Measurements from ENCODE around the gene CDT1. TPM values are rescaled to one million over a fixed set of nuclear protein-coding genes. Genes with fewer than 3 reads are reported as not detected.

CDT1 gene
- total RNA-seq, 4 donors from 2014 or later: 0.44 to 1.5 (median 1.4) TPM; not detected in 1

GRCh38 chr16:88837806-88838205, 34.2 kb downstream of the CDT1 start:
- Histone ChIP-seq H3K36me3 (peaks cover 0 to 84% (median 10%) of the 10 kb centered on the region in 3 donors), H3K27me3 (no peaks in the 10 kb centered on the region), H3K9me3 (no peaks in the 10 kb centered on the region), H3K4me1 (no peaks in the 10 kb centered on the region), H3K4me3 (no peak overlapping the region), H3K27ac (no peak overlapping the region)
- WGBS, 2 donors: 83 to 94% methylated on average over 3 to 19 of the region's 20 CpGs
- TF ChIP-seq, protein P1, sequence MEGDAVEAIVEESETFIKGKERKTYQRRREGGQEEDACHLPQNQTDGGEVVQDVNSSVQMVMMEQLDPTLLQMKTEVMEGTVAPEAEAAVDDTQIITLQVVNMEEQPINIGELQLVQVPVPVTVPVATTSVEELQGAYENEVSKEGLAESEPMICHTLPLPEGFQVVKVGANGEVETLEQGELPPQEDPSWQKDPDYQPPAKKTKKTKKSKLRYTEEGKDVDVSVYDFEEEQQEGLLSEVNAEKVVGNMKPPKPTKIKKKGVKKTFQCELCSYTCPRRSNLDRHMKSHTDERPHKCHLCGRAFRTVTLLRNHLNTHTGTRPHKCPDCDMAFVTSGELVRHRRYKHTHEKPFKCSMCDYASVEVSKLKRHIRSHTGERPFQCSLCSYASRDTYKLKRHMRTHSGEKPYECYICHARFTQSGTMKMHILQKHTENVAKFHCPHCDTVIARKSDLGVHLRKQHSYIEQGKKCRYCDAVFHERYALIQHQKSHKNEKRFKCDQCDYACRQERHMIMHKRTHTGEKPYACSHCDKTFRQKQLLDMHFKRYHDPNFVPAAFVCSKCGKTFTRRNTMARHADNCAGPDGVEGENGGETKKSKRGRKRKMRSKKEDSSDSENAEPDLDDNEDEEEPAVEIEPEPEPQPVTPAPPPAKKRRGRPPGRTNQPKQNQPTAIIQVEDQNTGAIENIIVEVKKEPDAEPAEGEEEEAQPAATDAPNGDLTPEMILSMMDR (IDR thresholded peaks at IDR 0.05): no peak
- TF ChIP-seq EP300 (IDR thresholded peaks at IDR 0.05): no peak
- no peak for TF ChIP-seq POLR2A (IDR thresholded peaks at IDR 0.05)
- no peak for DNase-seq (ENCODE audit: low spot score in 2 of 2)

DNA sequence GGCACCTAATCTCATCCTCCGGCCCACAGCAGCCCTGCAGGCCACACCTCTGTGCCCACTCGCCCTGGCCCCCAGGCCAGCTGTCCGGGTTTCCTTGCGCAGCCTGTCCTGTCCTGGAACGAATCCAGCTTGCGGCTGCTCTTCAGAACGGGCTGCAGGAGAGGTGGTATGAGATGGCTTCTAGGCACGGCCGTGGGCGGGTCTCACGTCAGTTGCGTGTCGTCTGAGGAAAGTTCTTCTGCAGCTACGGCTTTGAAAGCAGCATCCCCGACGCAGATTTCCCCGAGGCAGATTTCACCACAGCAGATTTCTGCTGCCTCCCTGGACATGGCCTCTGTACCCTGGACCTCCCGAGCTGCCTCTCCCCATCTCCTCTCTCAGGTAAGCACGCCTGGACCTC, 35.0 kb downstream of the CDT1 start:
- no peak overlapping the region for H3K4me3 ChIP-seq
- no peak overlapping the region for H3K27ac ChIP-seq
- 90% methylated on average over 19 of the region's 19 CpGs for WGBS, 2 donors
- no peaks in the 10 kb centered on the region for H3K27me3 ChIP-seq
- peaks cover 0 to 92% (median 10%) of the 10 kb centered on the region in 3 donors for H3K36me3 ChIP-seq
- no peaks in the 10 kb centered on the region for H3K9me3 ChIP-seq
- TF ChIP-seq, protein P1 (IDR thresholded peaks at IDR 0.05): no peak
- TF ChIP-seq POLR2A (IDR thresholded peaks at IDR 0.05): no peak
- TF ChIP-seq EP300 (IDR thresholded peaks at IDR 0.05): no peak
- no peaks in the 10 kb centered on the region for H3K4me1 ChIP-seq
- no peak for DNase-seq (ENCODE audit: low spot score in 2 of 2)

DNA sequence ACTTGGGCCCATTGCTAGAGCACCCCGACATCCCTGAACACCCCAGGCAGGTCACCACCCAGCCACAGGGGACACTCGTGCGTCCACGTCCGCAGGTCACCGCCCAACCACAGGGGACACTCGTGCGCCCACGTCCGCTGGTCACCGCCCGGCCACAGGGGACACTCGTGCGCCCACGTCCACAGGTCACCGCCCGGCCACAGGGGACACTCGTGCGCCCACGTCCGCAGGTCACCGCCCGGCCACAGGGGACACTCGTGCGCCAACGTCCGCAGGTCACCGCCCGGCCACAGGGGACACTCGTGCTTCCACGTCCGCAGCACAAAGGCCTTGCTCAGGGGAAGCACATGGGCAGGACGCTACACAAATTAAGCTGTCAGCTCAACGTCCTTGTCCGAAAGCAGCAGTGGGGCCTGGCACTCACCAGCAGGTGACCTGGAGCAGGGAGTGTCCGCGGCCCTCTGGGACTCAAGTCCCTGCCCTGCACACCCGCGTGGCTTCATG, 35.5 kb downstream of the CDT1 start:
- Histone ChIP-seq H3K4me1 (no peaks in the 10 kb centered on the region), H3K36me3 (peaks cover 0 to 91% (median 10%) of the 10 kb centered on the region in 3 donors), H3K9me3 (no peaks in the 10 kb centered on the region), H3K27me3 (no peaks in the 10 kb centered on the region), H3K4me3 (no peak overlapping the region), H3K27ac (no peak overlapping the region)
- DNase-seq (ENCODE audit: low spot score in 2 of 2): no peak
- WGBS, 2 donors: 82 to 91% methylated on average over 37 to 39 of the region's 39 CpGs
- TF ChIP-seq, protein P1 (IDR thresholded peaks at IDR 0.05): no peak
- TF ChIP-seq POLR2A (IDR thresholded peaks at IDR 0.05) (no peak), EP300 (IDR thresholded peaks at IDR 0.05) (no peak)

DNA sequence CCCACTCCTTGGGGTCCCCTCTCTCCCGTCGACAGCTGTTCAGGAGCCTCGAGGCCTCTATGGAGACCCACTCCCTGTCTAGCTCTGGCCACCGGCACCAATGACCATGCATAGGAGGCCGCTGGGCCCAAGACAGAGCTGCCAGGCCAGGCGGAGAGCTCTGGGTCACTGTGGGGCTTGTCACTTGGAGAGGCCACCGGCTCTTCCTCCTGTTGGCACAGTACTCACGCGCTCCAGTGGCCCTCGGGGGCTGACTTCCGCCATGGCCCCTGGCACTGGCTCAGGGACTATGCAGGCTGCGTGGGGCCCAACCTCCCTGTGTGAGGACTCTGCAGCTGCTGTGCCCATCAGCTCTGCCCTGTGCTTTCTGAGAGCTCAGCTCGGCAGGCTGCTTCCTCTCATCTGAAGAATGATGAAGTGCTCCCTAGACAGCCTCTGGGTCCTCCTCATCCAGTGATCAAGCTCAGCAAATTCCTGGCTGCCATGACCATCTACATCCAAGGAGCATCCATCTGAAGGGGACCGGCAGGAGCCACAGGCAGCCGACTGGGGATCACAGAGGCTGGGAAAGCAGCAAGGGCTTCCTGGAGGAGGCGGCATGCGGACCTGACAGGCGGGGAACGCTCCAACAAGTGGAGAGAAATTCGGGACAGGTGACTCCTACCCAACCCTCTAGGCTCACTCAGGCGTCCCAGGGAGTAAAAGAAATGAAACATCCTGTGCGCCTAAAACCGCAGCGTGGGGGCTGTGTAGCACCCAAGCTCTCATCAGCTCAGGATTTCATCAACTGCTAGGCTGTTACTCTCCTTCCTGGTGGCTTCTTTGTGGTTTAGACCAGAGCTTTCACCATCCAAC, 36.4 kb downstream of the CDT1 start:
- H3K36me3 ChIP-seq: peaks cover 0 to 83% (median 10%) of the 10 kb centered on the region in 3 donors

More for the DNA sequence above, 36.4 kb downstream of the CDT1 start:
- H3K4me3 ChIP-seq: no peak overlapping the region
- no peaks in the 10 kb centered on the region for H3K4me1 ChIP-seq
- DNase-seq (ENCODE audit: low spot score in 2 of 2): no peak
- TF ChIP-seq EP300 (IDR thresholded peaks at IDR 0.05) (no peak), POLR2A (IDR thresholded peaks at IDR 0.05) (no peak)
- TF ChIP-seq, protein P1 (IDR thresholded peaks at IDR 0.05): no peak
- no peaks in the 10 kb centered on the region for H3K9me3 ChIP-seq
- no peaks in the 10 kb centered on the region for H3K27me3 ChIP-seq
- WGBS, 2 donors: 93% methylated on average over 15 to 24 of the region's 24 CpGs
- H3K27ac ChIP-seq: no peak overlapping the region

Measured in tibial nerve (tissue), 4 donors.